Erythroblast (primary cell): ENCODE data around the gene ZNF653.

Experiments
- GATA1 ChIP-seq: IDR thresholded peaks from 2 replicates; pipeline ENCODE4 v1.6.1; 2011; ENCODE audit warnings: low read depth, mild to moderate bottlenecking, control low read depth, low read length, moderate library complexity
- POLR2A ChIP-seq: IDR thresholded peaks from 2 replicates; pipeline ENCODE4 v1.6.1; 2011; ENCODE audit warnings: mild to moderate bottlenecking, low read length

DNA sequence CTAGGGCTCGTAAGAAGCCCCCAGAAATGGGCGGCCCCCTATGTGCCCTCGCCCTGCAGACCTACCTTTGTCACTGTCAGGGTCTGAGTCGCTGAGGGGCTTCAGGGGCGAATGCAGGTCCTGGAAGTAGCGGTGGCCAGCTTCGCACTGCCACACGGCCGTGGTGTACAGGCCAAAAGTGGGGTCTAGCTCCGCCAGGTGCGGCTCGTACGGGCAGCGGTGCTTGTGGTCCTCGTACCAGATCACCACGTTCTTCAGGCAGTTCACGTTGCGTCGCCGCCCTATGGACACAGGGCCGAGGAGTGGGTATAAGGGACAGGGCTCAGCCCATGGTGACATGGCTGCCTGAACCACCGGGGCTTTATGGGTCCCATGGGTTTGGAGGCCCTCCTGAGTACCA, 9.8 kb downstream of the ZNF653 start:
- TF ChIP-seq GATA1 (no peak), POLR2A (no peak)
